Kidney (tissue), 14 donors: Measurements from ENCODE around the gene SGCE. TPM values are rescaled to one million over a fixed set of nuclear protein-coding genes. Genes with fewer than 3 reads are reported as not detected.

ENCODE experiments used
- DNase-seq, 5 donors: peaks; one replicate each; pipeline ENCODE4 v3.0.0-alpha.2; 2013 to 2020
- FAIRE-seq: peaks from 2 replicates; lab custom pipeline; 2012; peaks lifted over from hg19 to GRCh38; lab: Jason Lieb, UNC
- H3K27ac ChIP-seq, 2 donors: one replicate each; pipeline ENCODE4 v1.7.0; 2013; ENCODE audit warnings: low read depth in 2 of 2, low read length in 2 of 2, inconsistent platforms in 1 of 2
- H3K27me3 ChIP-seq: one replicate; pipeline ENCODE4 v1.7.1; 2013; ENCODE audit warnings: low read length, inconsistent platforms; ENCODE audit not compliant: control insufficient read depth, insufficient read depth
- H3K36me3 ChIP-seq, 3 donors: one replicate each; pipeline versions ENCODE4 v1.7.0 to v1.7.1; 2013; ENCODE audit warnings: low read length in 3 of 3, control low read depth in 1 of 3, inconsistent platforms in 1 of 3; ENCODE audit not compliant: insufficient read depth in 3 of 3, control insufficient read depth in 2 of 3
- H3K4me1 ChIP-seq, 3 donors: one replicate each; pipeline versions ENCODE4 v1.7.0 to v1.7.1; 2013; ENCODE audit warnings: low read length in 3 of 3, inconsistent platforms in 1 of 3, low read depth in 1 of 3; ENCODE audit not compliant: control insufficient read depth in 2 of 3, insufficient read depth in 2 of 3
- H3K4me3 ChIP-seq, 3 donors: one replicate each; pipeline versions ENCODE4 v1.7.0 to v1.8.1; 2013; ENCODE audit warnings: low read length in 3 of 3, control low read depth in 1 of 3, inconsistent platforms in 1 of 3
- H3K9ac ChIP-seq, 3 donors: one replicate each; pipeline versions ENCODE4 v1.7.0 to v1.7.1; 2013; ENCODE audit warnings: low read length in 3 of 3, control low read depth in 1 of 3, inconsistent platforms in 1 of 3
- H3K9me3 ChIP-seq, 3 donors: one replicate each; pipeline versions ENCODE4 v1.7.0 to v1.7.1; 2013; ENCODE audit warnings: low read length in 3 of 3, control low read depth in 1 of 3, inconsistent platforms in 1 of 3; ENCODE audit not compliant: control insufficient read depth in 2 of 3, insufficient read depth in 1 of 3
- CTCF ChIP-seq: IDR thresholded peaks from 3 replicates; pipeline ENCODE4 v1.5.1; 2012; ENCODE audit warnings: mild to moderate bottlenecking, moderate library complexity, borderline replicate concordance; ENCODE audit not compliant: insufficient read depth; ENCODE audit errors: extremely low read depth
- intact Hi-C: fragments of 100-400 bp; cut with DNase I; formaldehyde crosslinking; loops from one replicate; pipeline ENCODE4 v1.11.1; 2022
- polyA plus RNA-seq: library from polyadenylated mRNA; stranded (reverse); fragments of 350-450 nt; fragmentation: Illumina TruSeq; extraction: RNeasy Lipid Tissue Mini Kit (QIAGEN cat#74804); gene quantifications from one replicate; pipeline ENCODE4 v1.2.3, GENCODE V29; 2014; ENCODE audit warnings: low read depth, low replicate concordance; ENCODE audit not compliant: insufficient read depth
- total RNA-seq: library from RNA; stranded (reverse); fragmentation: NEBNext Ultra II Directional; extraction: Animal tissue kit (Norgen Biotek cat#: 25700); gene quantifications from one replicate; pipeline ENCODE4 v1.2.1, GENCODE V29; 2021
- donor health status: control.
- donor health status: control.
- donor health status: control.
- donor health status: control.
- donor health status: control.
- donor health status: DM: yes; HTN: yes; CAD: no.
- donor health status: Normal renal cell carcinoma (clear cell type).

The SGCE gene
- total and polyA plus RNA-seq, 2 donors from 2014 or later = 56.5 to 59.6 TPM

GRCh38 chr7:94683066-94683465, 27.1 kb upstream of the SGCE start:
- DNase-seq (no peak), FAIRE-seq (no peak)
- Histone ChIP-seq H3K27ac (no peak overlapping the region), H3K36me3 (no peaks in the 10 kb centered on the region), H3K9ac (no peak overlapping the region), H3K4me1 (no peaks in the 10 kb centered on the region), H3K27me3 (no peaks in the 10 kb centered on the region), H3K4me3 (no peak overlapping the region), H3K9me3 (no peaks in the 10 kb centered on the region)
- intact Hi-C loops = no loop called here
- TF ChIP-seq CTCF = no peak

GRCh38 chr7:94679358-94679757, 23.4 kb upstream of the SGCE start:
- Histone ChIP-seq H3K27ac (no peak overlapping the region), H3K9ac (no peak overlapping the region), H3K27me3 (no peaks in the 10 kb centered on the region), H3K4me3 (no peak overlapping the region), H3K9me3 (no peaks in the 10 kb centered on the region), H3K36me3 (no peaks in the 10 kb centered on the region), H3K4me1 (no peaks in the 10 kb centered on the region)
- FAIRE-seq (no peak), DNase-seq (no peak)
- TF ChIP-seq CTCF = no peak
- intact Hi-C loops = no loop called here

- TF ChIP-seq CTCF = no peak
- Histone ChIP-seq H3K9ac (no peak overlapping the region), H3K9me3 (no peaks in the 10 kb centered on the region), H3K4me1 (no peaks in the 10 kb centered on the region), H3K27ac (no peak overlapping the region), H3K36me3 (no peaks in the 10 kb centered on the region), H3K27me3 (no peaks in the 10 kb centered on the region), H3K4me3 (no peak overlapping the region)
- intact Hi-C loops = no loop called here
- no peak for DNase-seq
- FAIRE-seq = no peak
These were observed 20.5 kb upstream of the SGCE start for GRCh38 chr7:94676431-94676830.

GRCh38 chr7:94675356-94675755, 19.4 kb upstream of the SGCE start:
- Histone ChIP-seq H3K27me3 (no peaks in the 10 kb centered on the region), H3K27ac (no peak overlapping the region), H3K9me3 (no peaks in the 10 kb centered on the region), H3K4me1 (no peaks in the 10 kb centered on the region), H3K4me3 (no peak overlapping the region), H3K36me3 (no peaks in the 10 kb centered on the region), H3K9ac (no peak overlapping the region)
- DNase-seq (no peak), FAIRE-seq (peak; percentile 59)
- TF ChIP-seq CTCF = no peak
- intact Hi-C loops = no loop called here
